Endothelial cell of umbilical vein (primary cell): ENCODE measurements around the gene DENND5A.
A peak's percentile ranks its signal among the peaks of the same experiment; 100 is the strongest.

ENCODE experiments used
- CTCF ChIP-seq, 2 donors: IDR thresholded peaks; 1 replicate in 1 of 2; 2 replicates in 1 of 2; pipeline ENCODE4 v1.5.1; 2011; ENCODE audit warnings: low read length in 2 of 2, mild to moderate bottlenecking in 2 of 2, moderate library complexity in 2 of 2, control low read depth in 1 of 2, inconsistent platforms in 1 of 2, low read depth in 1 of 2; ENCODE audit not compliant: insufficient read depth in 1 of 2; ENCODE audit errors: extremely low read depth in 1 of 2
- POLR2A ChIP-seq: IDR thresholded peaks from 2 replicates; pipeline ENCODE4 v1.6.1; 2012; ENCODE audit warnings: low read depth, mild to moderate bottlenecking, control low read depth, low read length

DNA sequence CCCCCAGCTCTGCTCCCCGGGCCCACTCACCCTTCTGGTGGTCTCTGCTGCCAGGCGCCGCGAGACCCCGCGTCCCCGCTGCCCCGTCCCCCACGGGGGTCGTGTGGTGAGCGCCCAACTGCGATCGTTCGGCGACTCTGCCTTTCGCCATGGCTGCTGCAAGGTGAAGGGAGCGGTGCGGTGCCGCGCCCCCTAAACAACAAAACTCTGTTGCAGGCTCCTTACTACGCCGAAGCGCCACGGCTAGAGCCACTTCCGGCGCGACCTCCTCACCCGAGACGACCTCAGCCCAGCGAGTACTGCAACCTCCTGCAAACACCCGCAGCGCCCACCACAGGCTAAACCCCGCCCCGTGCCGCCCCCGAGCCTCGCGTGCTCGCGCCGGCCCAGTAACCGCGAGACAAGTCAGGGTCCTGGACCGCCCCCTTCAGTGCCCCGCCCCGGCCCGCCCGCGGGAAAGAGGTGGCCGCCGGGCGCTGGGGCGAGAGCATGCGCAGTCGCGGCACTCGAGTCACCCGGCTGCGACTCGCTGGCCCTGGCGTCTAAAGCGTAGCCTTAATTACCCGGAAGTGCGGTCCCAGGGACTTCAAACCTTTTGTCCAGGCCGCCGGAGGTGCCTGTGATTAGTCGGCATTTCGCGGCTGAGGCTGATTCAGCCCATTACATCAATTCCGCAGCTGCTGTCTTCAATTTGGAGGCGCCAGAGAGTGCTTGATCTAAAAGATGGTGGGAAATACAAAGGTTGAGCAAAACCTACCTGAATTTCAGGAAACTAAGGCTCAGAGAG, 49.3 kb upstream of the DENND5A start, which contains the start of gene TMEM41B:
- TF ChIP-seq POLR2A (peak; percentile 80), CTCF (IDR thresholded peaks at IDR 0.05; ENCODE audit: extremely low read depth in 1 of 2, insufficient read depth in 1 of 2, low read depth in 1 of 2, low read length in 2 of 2) (no peak)
